HEK293 (cell line): ENCODE results near the gene ART1.

Experiments
- ATF2 ChIP-seq: fragments of 450-650 bp; formaldehyde crosslinking; IDR thresholded peaks from 2 replicates; pipeline ENCODE4 v1.5.1; 2016; ENCODE audit warnings: missing biosample characterization, missing genetic modification characterization, low read depth
- CTCF ChIP-seq: fragments of 450-650 bp; formaldehyde crosslinking; IDR thresholded peaks from 2 replicates; pipeline ENCODE4 v1.5.1; 2016; ENCODE audit warnings: missing biosample characterization, missing genetic modification characterization
- MZF1 ChIP-seq: fragments of 450-650 bp; formaldehyde crosslinking; IDR thresholded peaks from 2 replicates; pipeline ENCODE4 v1.5.1; 2017; ENCODE audit warnings: missing biosample characterization, missing genetic modification characterization, borderline replicate concordance
- OVOL3 ChIP-seq: fragments of 450-650 bp; formaldehyde crosslinking; IDR thresholded peaks from 2 replicates; pipeline ENCODE4 v1.5.1; 2016; ENCODE audit warnings: missing biosample characterization, missing genetic modification characterization
- PBX3 ChIP-seq: sonication (generic); formaldehyde crosslinking; IDR thresholded peaks from 2 replicates; pipeline ENCODE4 v1.8.1; 2022; ENCODE audit warnings: mild to moderate bottlenecking, moderate library complexity, missing genetic modification reagents
- REST ChIP-seq: fragments of 450-650 bp; formaldehyde crosslinking; IDR thresholded peaks from 2 replicates; pipeline ENCODE4 v1.5.1; 2016; ENCODE audit warnings: missing biosample characterization, missing genetic modification characterization
- YY1 ChIP-seq: fragments of 450-650 bp; formaldehyde crosslinking; IDR thresholded peaks from 2 replicates; pipeline ENCODE4 v1.5.1; 2018; ENCODE audit warnings: missing biosample characterization, missing genetic modification characterization
- ZNF140 ChIP-seq: fragments of 450-650 bp; formaldehyde crosslinking; IDR thresholded peaks from 2 replicates; pipeline ENCODE4 v1.5.1; 2016; ENCODE audit warnings: missing biosample characterization, missing genetic modification characterization
- ZNF48 ChIP-seq: fragments of 450-650 bp; formaldehyde crosslinking; IDR thresholded peaks from 2 replicates; pipeline ENCODE4 v1.5.1; 2016; ENCODE audit warnings: missing biosample characterization, missing genetic modification characterization
- ZNF530 ChIP-seq: fragments of 450-650 bp; formaldehyde crosslinking; IDR thresholded peaks from 2 replicates; pipeline ENCODE4 v1.5.1; 2016; ENCODE audit warnings: low read depth, missing biosample characterization, missing genetic modification characterization
- ZNF610 ChIP-seq: fragments of 450-650 bp; formaldehyde crosslinking; IDR thresholded peaks from 2 replicates; pipeline ENCODE4 v1.5.1; 2016; ENCODE audit warnings: missing biosample characterization, missing genetic modification characterization, borderline replicate concordance
- ZNF704 ChIP-seq: fragments of 450-650 bp; formaldehyde crosslinking; IDR thresholded peaks from 2 replicates; pipeline ENCODE4 v1.5.1; 2016; ENCODE audit warnings: missing biosample characterization, missing genetic modification characterization
- ZNF776 ChIP-seq: fragments of 450-650 bp; formaldehyde crosslinking; IDR thresholded peaks from 2 replicates; pipeline ENCODE4 v1.5.0; 2017; ENCODE audit warnings: missing biosample characterization, missing genetic modification characterization, borderline replicate concordance
- ZNF785 ChIP-seq: fragments of 450-650 bp; formaldehyde crosslinking; IDR thresholded peaks from 2 replicates; pipeline ENCODE4 v1.5.1; 2016; ENCODE audit warnings: missing biosample characterization, missing genetic modification characterization

GRCh38 chr11:3703383-3703782, 58.5 kb downstream of the ART1 start:
- TF ChIP-seq CTCF (tag by site-specific recombination) (no peak), ZNF776 (tag by site-specific recombination) (no peak), ZNF704 (tag by site-specific recombination) (no peak), YY1 (tag by site-specific recombination) (no peak), ZNF48 (tag by site-specific recombination) (no peak), REST (tag by site-specific recombination) (no peak), ZNF610 (no peak), ZNF140 (tag by site-specific recombination) (no peak), OVOL3 (tag by site-specific recombination) (no peak), ZNF785 (tag by site-specific recombination) (no peak), MZF1 (no peak), ZNF530 (tag by site-specific recombination) (no peak), ATF2 (tag by site-specific recombination) (no peak), PBX3 (CRISPR knock-in tag) (no peak)
